ENCODE results near the gene JMJD1C. TPM values are rescaled to one million over a fixed set of nuclear protein-coding genes. Genes with fewer than 3 reads are reported as not detected.

Gene JMJD1C
- total RNA-seq, 1 donor from 2014 or later = 143 TPM

DNA sequence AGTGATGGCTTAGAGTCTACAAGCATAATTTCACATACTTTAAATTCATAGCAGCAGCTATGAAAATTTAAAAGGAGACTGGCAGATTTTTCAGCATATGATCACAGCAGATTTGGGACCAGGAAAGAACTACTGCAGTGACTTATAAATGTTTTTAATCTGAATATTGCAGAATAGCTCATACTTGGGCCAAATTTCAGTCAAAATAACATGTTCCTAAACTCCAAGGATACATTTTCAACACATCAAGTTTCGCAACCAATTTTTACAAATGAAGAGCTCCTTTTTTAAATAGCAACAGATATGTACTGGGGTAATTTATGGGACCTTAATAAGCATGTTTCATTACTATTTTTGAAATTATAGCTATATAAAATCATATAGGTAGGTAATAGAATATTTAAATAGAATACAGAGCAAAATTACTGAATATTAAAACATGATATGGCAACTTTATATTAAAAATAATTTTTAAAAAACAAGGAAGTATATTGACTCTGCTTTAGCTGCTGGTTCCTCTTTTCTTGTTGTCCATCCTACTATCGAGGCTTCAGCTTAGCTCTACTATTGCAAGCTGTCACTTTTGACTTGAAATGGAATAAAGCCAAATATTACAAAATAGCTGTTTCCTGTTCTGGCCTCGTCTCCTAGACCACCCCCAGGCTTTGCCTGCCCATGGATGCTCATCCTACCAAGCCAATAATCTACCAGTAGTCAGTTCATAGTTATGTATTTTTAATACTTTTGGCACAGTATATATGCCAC, 209.6 kb downstream of the JMJD1C start:
- Histone ChIP-seq H3K79me2 (ENCODE audit: low read depth) (peaks cover 100% of the 10 kb centered on the region), H4K20me1 (ENCODE audit: low read depth) (peaks cover 43% of the 10 kb centered on the region), H3K27me3 (no peaks in the 10 kb centered on the region), H3K4me1 (peaks cover 24% of the 10 kb centered on the region), H3K4me2 (no peak overlapping the region), H3K36me3 (no peaks in the 10 kb centered on the region), H3K4me3 (no peak overlapping the region), H3K9ac (no peak overlapping the region), H3K27ac (no peak overlapping the region), H2AFZ (replicated peaks) (no peak overlapping the region), H3K9me3 (ENCODE audit: low read depth) (no peaks in the 10 kb centered on the region), H3F3A (ENCODE audit: low read depth) (no peaks in the 10 kb centered on the region)
- no peak overlapping the region for H3K4me3 Mint-ChIP-seq
- H3K36me3 Mint-ChIP-seq = peaks cover 41% of the 10 kb centered on the region
- H3K4me1 Mint-ChIP-seq = peaks cover 9% of the 10 kb centered on the region
- no peaks in the 10 kb centered on the region for H3K9me3 Mint-ChIP-seq
- no peak for DNase-seq (ENCODE audit: low spot score)
- no peak for TF ChIP-seq EZH2 (IDR thresholded peaks at IDR 0.05)
- TF ChIP-seq, protein P1, sequence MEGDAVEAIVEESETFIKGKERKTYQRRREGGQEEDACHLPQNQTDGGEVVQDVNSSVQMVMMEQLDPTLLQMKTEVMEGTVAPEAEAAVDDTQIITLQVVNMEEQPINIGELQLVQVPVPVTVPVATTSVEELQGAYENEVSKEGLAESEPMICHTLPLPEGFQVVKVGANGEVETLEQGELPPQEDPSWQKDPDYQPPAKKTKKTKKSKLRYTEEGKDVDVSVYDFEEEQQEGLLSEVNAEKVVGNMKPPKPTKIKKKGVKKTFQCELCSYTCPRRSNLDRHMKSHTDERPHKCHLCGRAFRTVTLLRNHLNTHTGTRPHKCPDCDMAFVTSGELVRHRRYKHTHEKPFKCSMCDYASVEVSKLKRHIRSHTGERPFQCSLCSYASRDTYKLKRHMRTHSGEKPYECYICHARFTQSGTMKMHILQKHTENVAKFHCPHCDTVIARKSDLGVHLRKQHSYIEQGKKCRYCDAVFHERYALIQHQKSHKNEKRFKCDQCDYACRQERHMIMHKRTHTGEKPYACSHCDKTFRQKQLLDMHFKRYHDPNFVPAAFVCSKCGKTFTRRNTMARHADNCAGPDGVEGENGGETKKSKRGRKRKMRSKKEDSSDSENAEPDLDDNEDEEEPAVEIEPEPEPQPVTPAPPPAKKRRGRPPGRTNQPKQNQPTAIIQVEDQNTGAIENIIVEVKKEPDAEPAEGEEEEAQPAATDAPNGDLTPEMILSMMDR (IDR thresholded peaks at IDR 0.05) = no peak
- no peak for TF ChIP-seq EZH2phosphoT487 (IDR thresholded peaks at IDR 0.05)
- no peak overlapping the region for H3K27ac Mint-ChIP-seq
- H3K27me3 Mint-ChIP-seq (ENCODE audit: insufficient read depth, low read depth) = peaks cover 2% of the 10 kb centered on the region

DNA sequence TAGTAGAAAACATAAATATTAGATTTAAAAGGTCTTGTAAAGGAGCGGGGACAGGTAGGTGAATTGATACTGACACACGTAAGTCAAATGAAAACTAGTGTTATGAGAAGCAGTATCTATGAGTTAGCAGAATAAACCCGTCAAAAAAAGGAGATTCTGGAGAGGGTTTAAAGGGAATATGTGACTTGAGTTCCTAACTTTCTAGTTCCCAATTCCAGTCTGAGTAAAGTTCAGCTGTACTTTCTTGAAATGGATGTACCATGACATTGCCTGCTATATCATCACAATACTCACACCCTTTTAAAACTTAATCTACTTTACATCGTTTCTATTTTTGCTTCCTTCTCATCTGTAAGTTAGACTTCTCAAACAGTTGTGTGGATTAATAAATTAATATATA, 210.5 kb downstream of the JMJD1C start:
- no peak overlapping the region for H3K4me2 ChIP-seq

DNA sequence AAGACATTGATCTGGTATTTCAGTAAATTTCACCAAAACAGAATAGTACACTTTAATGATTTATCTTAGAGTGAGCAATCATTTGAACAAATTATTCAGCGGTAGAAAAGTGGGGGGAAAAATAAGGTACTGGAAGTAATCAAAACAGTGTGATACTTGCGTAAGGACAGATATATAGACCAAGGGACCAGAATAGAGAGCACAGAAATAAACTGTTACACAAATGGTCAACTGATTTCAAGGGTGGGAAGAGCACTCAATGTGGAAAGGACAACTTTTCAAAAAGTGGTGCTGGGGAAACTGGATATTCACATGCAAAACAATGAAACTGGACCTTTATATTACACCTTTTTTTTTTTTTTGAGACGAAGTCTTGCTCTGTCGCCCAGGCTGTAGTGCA, 212.7 kb downstream of the JMJD1C start:
- DNase-seq (ENCODE audit: low spot score) = no peak
- peaks cover 2% of the 10 kb centered on the region for H3K27me3 Mint-ChIP-seq (ENCODE audit: insufficient read depth, low read depth)
- H3K4me1 Mint-ChIP-seq = peaks cover 2% of the 10 kb centered on the region
- peaks cover 8% of the 10 kb centered on the region for H3K9me3 Mint-ChIP-seq
- Histone ChIP-seq H3K4me2 (no peak overlapping the region), H3K27me3 (no peaks in the 10 kb centered on the region), H3K4me3 (no peak overlapping the region), H3K4me1 (peaks cover 11% of the 10 kb centered on the region), H3K27ac (no peak overlapping the region), H3K9me3 (ENCODE audit: low read depth) (no peaks in the 10 kb centered on the region), H3K9ac (no peak overlapping the region), H3F3A (ENCODE audit: low read depth) (no peaks in the 10 kb centered on the region), H2AFZ (replicated peaks) (no peak overlapping the region), H3K36me3 (no peaks in the 10 kb centered on the region), H3K79me2 (ENCODE audit: low read depth) (peaks cover 100% of the 10 kb centered on the region), H4K20me1 (ENCODE audit: low read depth) (peaks cover 34% of the 10 kb centered on the region)
- TF ChIP-seq EZH2 (IDR thresholded peaks at IDR 0.05) = no peak
- no peak for TF ChIP-seq EZH2phosphoT487 (IDR thresholded peaks at IDR 0.05)
- TF ChIP-seq, protein P1 (IDR thresholded peaks at IDR 0.05) = no peak
- H3K36me3 Mint-ChIP-seq = peaks cover 34% of the 10 kb centered on the region
- no peak overlapping the region for H3K27ac Mint-ChIP-seq
- no peak overlapping the region for H3K4me3 Mint-ChIP-seq

More for the DNA sequence above, 210.5 kb downstream of the JMJD1C start:
- Histone ChIP-seq H3F3A (ENCODE audit: low read depth) (no peaks in the 10 kb centered on the region), H3K9ac (no peak overlapping the region), H3K9me3 (ENCODE audit: low read depth) (no peaks in the 10 kb centered on the region), H3K36me3 (no peaks in the 10 kb centered on the region), H4K20me1 (ENCODE audit: low read depth) (peaks cover 48% of the 10 kb centered on the region), H3K79me2 (ENCODE audit: low read depth) (peaks cover 100% of the 10 kb centered on the region), H3K27me3 (no peaks in the 10 kb centered on the region), H2AFZ (replicated peaks) (no peak overlapping the region), H3K4me3 (no peak overlapping the region), H3K27ac (no peak overlapping the region), H3K4me1 (peaks cover 24% of the 10 kb centered on the region)
- no peak overlapping the region for H3K27ac Mint-ChIP-seq
- H3K4me3 Mint-ChIP-seq = no peak overlapping the region
- peaks cover 36% of the 10 kb centered on the region for H3K36me3 Mint-ChIP-seq
- DNase-seq (ENCODE audit: low spot score) = no peak
- H3K27me3 Mint-ChIP-seq (ENCODE audit: insufficient read depth, low read depth) = peaks cover 2% of the 10 kb centered on the region
- no peak for TF ChIP-seq EZH2phosphoT487 (IDR thresholded peaks at IDR 0.05)
- TF ChIP-seq, protein P1 (IDR thresholded peaks at IDR 0.05) = no peak
- TF ChIP-seq EZH2 (IDR thresholded peaks at IDR 0.05) = no peak
- H3K4me1 Mint-ChIP-seq = peaks cover 9% of the 10 kb centered on the region
- H3K9me3 Mint-ChIP-seq = no peaks in the 10 kb centered on the region
